ENCODE measurements around the gene BORCS5.
A peak's percentile ranks its signal among the peaks of the same experiment; 100 is the strongest.
"Not testable (repeated sequence)": the region's sequence is repeated elsewhere in the genome, so short reads cannot be mapped to it uniquely, and the experiment has no call there.

BORCS5 gene

DNA sequence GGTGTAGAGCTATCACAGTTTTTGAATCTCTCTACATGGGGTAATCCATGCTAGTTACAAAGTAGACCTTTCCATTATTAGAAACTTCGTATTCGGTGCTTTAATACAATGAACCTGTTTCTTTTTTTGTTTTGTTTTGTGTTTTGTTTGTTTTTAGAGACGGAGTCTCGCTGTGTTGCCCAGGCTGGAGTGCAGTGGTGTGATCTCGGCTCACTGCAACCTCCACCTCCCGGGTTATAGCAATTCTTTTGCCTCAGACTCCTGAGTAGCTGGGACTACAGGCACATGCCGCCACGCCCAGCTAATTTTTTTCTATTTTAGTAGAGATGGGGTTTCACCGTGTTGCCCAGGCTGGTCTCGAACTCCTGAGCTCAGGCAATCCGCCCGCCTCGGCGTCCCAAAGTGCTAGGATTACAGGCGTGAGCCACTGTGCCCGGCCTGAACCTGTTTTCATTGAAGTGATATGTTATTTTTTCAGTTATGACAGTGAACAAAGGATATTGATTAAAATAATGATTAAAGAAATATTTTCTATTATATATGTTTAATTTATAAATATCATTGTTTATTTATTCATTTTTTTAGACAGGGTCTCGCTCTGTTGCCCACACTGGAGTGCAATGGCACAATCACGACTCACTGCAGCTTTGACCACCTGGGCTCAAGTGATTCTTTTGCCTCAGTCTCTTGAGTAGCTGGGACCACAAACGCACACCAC lies 5.3 kb upstream of the BORCS5 start:
- DNase-seq = not testable (repeated sequence)

DNA sequence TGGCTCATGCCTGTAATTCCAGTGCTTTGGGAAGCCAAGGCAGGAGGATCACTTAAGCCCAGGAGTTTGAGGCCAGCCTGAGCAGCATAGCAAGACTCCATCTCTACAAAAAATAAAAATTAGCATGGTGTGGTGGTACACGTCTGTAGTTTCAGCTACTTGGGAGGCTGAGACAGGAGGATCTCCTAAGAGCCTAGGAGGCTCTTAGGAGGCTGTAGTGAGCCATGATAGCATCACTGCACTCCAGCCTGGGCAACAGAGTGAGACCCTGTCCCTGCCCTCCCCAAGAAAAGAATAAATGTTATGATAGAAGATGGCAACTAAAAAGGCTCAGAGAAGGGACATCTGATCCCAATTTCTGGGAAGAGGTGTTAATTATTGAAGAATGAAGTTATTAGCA lies 3.6 kb upstream of the BORCS5 start:
- no peak for DNase-seq

DNA sequence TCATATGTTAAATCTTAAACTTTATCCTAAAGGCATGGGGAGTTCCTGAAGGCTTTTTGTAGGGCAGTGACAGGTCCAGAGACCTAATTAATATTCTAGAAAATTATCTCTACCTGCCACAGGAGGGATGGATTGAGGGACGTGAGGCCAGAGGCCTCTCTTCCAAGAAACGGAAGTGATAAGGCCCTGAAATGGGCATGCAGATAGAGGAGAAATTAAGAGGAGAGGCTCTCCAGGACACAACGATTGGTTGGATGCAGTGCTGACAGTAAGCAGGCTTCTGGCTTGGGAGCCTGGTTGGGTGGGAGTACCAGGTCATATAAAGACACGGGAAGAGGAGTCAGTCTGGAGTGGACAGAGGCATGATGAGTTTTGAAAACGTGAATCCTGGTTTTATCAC lies 3.1 kb upstream of the BORCS5 start:
- no peak for DNase-seq

DNA sequence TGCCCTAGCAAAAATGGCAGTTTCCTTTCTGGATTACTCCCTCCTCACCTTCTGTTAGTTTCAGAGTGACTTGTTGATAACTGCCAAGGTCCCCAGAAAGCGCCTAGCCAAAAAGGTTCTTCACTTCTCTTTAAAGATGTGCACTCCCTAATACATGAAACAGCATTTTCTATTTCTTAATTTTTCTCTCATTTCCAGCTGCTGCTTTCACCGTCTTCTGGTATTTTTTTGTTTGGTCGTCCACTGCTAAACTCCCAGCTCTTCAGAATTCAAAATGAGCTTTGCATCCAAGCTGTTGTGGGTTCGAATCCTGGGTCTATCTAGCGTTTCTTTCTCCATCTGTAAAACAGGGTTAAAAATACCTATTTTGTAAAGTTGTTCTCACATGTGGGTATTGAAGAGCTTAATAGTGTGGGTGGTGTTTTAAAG lies 397 bp upstream of the BORCS5 start:
- DNase-seq = no peak

DNA sequence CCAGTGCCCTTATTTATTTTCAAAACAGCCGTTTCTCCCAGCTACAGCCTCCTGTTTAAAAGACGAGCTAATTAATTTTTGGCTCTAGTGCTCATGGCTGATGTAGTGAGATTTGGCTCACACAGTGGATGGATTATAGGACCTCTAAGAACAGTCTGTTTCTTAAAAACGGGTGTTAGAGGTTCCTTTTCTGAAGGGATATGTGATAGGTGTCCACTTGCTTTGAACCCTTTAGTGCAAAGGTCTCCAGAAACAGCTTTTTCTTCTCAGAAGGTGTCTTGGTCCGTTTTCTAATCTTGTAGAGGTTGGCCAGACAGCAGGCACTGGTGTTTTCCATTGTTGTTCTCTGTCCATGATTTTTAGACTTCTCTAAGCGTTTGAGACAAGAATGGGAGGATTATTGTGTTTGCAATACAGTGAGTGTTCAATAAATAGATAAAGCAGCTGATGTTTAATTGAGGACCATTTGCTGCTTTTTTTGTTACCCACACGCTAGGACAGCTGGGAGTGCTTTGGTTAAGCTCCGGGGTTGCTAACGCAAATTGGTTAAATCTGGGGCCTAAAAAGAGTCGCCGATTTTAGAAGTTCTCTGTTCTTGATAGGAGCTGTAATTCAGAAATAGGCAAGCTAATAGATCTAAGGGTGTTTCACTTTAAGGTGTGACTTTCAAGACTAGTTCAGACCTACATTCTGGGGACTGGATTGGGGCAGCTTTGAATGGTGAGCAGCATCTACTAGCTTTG lies 1.0 kb downstream of the BORCS5 start:
- DNase-seq = no peak

DNA sequence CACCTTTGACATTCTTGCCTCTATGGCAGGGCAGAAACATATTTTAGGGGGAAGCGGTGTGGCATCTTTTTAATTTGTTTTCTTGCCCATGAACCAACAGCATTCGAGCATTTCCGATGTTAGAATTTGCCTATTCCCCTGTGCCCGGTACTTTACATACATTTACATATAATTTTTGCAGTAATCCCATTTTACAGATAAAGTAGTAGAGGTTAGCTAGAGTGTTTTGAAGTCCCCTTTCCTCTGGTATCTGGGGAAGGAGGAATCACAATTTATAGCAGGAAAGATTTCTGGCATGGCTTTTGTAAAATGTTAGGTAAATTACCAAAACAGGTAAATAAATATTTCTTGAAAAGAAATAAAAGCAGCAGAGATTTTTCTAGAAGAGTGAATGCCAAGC lies 1.6 kb downstream of the BORCS5 start:
- DNase-seq = no peak

DNA sequence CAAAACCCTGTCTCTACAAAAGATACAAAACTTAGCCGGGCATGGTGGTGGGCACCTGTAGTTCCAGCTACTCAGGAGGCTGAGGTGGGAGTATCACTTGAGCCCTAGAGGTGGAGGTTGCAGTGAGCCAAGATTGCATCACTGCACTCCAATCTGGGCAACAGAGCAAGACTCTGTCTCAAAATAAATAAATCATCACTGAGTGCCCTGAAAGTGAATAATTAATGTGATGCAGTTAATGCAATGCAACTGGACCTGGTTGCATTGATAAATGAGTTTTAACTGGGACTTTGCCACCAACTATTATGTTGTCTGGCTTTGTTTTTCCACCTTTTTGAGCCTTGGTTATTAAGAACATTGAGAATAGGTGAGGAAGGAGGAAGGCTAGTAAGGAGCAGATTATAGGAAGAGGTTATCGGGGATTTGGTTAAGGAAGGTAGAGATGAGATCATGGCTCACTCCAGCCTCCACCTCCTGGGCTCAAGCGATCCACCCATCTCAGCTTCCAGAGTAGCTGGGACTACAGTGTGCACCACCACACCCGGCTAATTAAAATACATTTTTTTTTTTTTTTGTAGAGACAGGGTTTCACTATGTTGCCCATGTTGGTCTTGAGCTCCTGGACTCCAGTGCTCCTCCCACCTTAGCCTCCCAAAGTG lies 8.0 kb downstream of the BORCS5 start:
- DNase-seq = no peak

DNA sequence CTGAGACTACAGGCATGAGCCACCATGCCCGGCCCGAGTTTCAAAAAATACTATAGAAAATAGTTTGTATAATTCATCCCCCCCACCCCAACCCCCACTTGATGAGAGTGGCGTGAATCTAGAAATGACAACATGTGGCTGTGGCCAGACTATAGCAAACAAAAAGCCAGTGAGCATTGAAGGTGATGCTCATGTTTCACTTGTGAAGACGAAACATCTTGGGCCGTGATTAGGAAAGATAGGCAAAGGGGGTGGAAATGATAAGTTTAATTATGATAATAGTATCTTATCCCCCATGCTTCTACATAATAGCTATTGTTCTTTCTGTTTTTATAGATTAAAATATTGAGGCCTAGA lies 8.5 kb downstream of the BORCS5 start:
- no peak for DNase-seq

DNA sequence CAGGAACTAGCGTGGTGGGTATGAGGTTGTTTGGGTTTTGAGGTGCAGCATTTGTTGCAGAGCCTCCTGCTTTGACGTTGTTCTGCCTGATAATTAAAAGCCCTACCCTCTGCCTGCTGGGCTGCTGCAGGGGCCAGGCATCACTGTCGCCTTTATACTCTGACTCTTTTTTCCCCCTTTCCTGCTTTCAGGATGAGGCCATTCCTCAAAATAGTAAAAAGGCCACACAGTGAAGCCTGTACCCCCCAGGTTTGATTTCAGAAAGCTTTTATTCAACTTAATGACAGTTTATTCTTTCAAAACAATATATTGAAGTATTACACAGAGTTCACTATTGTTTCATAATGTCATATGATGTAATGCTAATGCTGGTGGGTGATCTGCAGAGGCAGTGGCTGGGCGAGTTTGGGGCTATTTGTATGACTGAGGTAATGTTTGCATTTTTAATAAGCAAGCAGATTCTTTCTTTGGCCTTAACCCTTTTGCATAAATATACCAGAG lies 9.1 kb downstream of the BORCS5 start:
- no peak for DNase-seq

DNA sequence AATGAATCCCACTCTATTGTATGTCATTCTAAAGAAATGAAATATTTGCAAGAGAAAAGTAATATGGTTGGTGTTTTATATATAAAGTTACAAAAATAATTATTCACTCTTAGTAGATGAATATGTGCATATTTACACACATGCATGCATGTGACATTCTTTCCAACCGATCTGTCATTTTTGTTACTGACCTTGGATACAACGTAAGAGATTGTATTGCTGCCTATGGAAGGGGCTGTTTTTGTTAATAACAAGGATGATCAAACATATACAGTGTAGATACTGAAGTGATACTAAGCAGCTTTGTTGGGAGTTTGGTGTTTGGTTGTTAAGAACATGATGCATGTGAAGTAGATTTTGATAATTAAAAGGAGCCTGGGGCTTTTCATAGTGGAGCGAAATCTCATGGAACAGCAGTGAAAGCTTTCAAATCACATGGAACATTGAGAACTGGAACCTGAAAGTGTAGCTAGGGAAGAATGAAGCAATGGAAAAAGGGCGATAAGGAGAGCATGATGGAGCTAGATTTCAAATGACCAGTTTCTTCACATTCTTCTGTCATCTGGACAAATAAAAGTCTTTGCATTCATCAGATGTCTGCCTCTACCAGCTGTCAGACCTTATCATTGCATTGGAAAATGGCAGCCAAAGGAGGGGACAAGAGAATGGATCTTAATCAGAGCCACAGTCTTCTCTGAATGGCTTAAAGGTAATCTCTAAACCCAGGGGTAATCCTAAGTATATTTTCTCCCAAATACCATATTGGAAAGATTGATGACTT lies 10.0 kb downstream of the BORCS5 start:
- no peak for DNase-seq

DNA sequence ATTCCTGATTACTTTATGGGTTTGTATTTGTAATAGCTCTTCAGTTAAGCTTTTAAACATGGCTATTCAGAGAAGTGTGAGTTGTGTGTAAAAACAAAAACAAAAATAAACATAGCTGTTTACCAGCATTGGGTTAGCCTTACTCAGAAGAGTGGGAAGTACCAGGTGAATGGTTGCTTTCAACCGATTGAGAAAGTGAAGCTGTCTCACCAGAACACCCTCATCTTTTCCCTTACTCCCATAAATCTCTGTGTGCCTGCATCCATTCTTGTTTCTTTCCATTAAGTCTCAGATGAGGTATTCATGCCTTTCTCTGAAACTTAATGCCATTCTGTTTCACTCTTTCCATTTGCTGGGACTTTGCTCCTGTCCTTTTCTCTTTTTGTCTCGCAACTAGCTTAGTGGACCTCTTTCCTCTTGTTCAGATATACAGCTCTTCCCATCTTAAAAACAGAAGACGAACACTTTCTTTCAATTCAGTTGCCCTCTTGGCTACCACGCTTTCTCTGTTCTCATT lies 10.7 kb downstream of the BORCS5 start:
- no peak for DNase-seq

DNA sequence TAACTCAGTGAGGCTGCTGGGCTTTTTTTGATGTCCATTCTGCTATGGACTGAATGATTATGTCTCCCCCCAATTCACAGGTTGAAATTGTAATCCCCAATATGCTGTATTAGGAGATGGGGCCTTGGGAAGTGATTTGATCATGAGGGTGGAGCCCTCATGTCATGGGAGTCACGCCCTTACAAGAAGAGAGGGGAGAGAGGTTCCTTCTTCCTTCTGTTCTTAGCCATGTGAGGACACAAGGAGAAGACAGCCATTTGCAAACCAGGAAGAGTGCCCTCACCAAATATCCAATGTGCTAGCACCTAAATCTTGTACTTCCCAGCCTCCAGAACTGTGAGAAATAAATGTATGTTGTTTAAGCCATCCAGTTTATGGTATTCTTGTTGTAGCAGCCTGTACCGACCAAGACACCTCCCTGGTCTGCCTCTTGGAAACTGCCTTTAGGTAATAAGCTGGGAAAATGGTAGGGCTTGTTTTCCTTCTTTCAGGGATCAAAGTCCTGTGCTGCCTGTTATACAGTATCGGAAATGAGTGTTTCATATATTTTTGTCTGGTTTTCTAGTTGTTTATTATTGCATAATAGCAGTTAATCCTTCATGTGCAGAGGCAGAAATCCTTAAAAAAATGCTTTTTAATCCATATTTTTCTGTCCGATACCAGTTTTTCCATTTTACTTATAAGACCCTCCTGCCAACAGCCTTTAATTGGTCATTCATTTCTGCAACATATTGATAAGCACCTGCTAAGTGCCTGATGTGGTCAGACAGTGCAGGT lies 16.3 kb downstream of the BORCS5 start:
- DNase-seq = no peak

DNA sequence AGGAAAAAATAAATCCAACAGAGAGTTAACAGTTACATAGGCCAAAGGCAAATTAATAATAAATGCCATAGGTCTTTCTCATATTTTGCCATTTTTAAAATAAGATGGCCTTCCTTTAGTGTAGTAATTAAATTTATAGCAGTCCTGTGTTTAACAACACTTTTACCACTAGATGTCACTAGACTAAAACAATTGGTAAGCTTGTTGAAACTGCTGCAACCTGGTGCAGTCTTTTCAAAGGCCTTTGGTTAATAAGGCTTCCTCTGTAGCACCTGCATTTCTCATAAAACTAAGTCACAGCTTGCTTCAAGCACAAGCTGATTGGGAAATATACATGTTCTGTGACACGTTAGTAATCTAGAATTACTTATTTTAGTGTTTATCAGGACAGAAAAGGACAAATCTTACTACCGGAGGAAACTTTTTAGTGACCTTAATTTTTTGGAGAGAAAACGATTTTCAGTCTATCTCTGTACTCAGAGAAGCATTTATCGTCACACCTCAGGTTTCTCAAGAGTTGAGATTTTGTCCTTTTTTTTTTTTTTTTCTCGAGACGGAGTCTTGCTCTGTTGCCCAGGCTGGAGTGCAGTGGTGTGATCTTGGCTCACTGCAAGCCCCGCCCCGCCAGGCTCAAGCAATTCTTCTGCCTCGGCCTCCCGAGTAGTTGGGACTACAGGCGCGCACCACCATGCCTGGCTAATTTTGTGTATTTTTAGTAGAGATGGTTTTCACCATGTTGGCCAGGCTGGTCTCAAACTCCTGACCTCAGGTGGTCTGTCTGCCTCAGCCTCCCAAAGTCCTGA lies 20.0 kb downstream of the BORCS5 start:
- peak; percentile 12 for DNase-seq

DNA sequence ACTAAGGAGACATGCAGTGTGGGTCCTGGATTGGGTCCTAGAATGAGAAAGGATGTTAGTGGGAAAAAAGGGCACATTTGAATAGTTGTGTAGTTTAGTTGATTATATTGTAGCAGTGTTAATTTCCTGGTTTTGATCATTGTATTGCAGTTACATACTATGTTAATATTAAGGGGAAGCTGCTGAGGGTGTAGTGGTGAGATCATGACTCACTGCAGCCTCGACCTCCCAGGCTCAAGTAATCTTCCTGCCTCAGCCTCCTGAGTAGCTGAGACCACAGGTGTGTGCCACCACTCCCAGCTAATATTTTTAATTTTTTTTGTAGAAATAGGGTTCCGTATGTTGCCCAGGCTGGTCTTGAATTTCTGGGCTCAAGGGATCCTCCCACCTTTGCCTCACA lies 21.7 kb downstream of the BORCS5 start:
- DNase-seq = no peak

DNA sequence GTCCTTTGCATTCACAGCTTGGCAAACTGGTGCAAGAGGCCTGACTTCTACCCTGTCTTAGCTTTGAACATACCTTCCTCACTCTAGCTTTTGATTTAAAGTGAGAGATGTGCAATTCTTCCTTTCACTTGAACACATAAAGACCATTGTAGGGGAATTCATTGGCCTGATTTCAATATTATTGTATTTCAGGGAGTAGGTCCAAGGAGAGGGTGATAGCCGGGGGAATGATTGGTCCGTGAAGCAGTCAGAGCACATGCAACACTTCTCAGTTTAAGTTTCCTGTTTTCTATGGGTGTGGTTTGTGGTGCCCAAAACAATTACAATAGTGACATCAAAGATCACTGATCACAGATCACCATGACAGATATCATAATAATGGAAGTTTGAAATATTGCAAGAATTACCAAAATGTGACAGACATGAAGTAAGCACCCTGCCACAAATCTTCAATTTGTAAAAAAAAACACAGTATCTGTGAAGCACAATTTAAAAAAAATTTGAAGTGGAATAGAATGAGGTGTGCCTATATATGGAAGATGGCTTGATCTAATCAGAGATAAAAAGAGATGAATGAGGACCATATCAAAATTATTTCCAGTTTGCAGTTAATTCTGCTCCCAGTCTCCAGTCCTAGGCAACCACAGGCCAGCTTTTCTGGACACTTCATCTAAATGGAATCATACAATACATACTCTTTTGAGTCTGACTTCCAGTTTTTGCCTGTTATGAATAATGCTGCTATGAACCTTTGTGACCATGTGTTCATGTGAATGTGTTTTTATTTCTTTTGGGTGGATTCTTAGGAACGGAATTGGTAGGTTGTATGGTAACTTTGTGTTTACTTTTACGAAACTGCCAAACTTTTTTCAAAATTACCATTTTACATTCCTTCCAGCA lies 23.2 kb downstream of the BORCS5 start:
- DNase-seq = no peak

DNA sequence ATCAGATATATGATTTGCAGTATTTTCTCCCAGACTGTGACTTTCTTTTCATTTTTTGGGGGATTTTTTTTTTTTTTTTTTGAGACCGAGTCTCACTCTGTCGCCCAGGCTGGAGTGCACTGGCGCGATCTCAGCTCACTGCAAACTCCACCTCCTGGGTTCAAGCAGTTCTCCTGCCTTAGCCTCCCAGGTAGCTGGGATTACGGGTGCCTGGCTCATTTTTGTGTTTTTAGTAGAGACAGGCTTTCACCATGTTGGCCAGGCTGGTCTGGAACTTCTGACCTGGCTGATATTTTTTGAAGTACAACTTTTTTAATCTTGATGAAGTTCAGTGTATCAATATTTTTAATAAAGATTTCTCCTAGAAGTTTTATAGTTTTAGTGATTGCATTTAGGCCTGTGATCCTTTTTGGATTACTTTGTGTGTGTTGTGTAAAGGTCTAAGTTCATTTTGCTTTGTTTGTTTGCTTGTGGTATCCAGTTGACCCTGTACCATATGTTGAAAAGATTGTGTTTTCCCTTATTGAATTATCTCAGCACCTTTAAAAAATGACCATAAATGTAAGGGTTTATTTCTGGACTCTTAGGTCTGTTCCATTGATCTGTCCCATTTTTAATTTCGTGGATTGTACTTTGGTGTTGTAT lies 24.2 kb downstream of the BORCS5 start:
- no peak for DNase-seq

DNA sequence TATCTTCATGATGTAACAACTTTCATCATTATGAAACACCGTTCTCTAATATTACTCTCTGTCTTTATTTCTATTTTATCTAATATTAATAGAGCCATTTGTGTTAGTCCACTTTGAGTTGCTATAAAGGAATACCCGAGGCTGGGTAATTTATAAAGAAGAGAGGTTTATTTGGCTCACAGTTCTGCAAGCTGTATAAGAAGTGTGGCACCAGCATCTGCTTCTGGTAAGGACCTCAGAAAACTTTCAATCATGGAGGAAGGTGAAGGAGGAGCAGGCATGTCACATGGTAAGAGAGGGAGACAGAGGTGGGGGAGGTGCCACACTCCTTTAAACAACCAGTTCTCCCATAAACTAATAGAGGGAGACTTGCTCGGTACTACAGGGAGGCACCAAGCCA lies 25.1 kb downstream of the BORCS5 start:
- no peak for DNase-seq

DNA sequence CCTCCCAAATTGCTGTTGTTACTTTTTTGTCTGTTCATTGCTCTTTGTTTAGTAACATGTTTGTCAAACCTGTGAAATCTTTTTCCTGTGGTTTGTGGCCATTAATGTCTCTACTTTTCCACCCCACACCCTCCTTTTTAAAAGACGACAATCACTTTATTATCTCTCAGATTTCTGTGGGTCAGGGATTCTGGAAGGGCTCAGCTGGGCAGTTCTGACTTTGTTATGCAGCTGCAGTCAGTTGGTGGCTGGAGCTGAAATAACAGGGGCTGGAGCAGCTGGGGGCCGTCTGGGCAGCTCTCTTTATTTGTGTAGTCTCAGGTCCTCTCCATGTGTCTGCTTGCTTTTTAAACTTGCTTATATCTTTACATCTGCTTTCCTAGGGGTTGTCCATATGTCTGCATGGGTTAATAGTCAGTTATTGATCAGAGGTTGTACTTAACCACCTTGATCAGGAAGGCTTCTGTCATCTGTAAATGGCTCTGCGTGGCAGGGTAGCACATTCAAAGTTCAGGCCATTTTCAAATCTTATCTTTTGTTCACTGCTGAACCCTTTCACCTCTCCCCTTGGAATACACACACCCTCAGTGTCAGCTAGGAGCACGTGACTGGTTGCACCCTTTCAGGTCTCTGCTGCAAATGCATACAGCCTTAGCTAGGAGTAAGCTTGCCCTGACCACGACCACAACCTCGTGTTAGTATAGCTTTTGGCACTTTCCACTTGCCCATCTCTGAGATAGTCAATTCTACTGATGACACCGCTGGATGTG lies 27.9 kb downstream of the BORCS5 start:
- DNase-seq = no peak

Data from right kidney (tissue), 1 donor.